GM12878 (cell line): ENCODE measurements around the gene HERC4. TPM values are rescaled to one million over a fixed set of nuclear protein-coding genes. Genes with fewer than 3 reads are reported as not detected.

Experiments
- ATAC-seq: fragments of 200-7000 bp; cut with Tn5 transposase; 3 replicates; pipeline ENCODE4 v1.9.1; 2020; ENCODE audit warnings: mild to moderate bottlenecking, moderate library complexity
- BruUV-seq: library from RNA; stranded (reverse); fragments of 400-500 nt; replicated peaks from 2 replicates; lab custom pipeline; 2021; lab: Mats Ljungman, UMichigan
- CTCF ChIA-PET: fragments of 300-600 bp; sonication (Branson Sonifier 250); formaldehyde crosslinking; extraction: SDS; loops from one replicate; lab custom pipeline; 2021; ENCODE audit warnings: inconsistent platforms; lab: Yijun Ruan, JAX
- POLR2A ChIA-PET: fragments of 350-600 bp; formaldehyde crosslinking; extraction: SDS; loops from one replicate; lab custom pipeline; 2021; ENCODE audit warnings: inconsistent platforms; lab: Charles Lee
- RAD21 ChIA-PET: fragments of 300-600 bp; sonication (Branson Sonifier 250); formaldehyde crosslinking; loops from one replicate; lab custom pipeline; 2023; ENCODE audit warnings: antibody characterized with exemption; ENCODE audit not compliant: unreplicated experiment; lab: Charles Lee
- SMC1A ChIA-PET: fragments of 300-600 bp; sonication (Branson Sonifier 250); formaldehyde crosslinking; loops from one replicate; lab custom pipeline; 2023; ENCODE audit not compliant: unreplicated experiment, uncharacterized antibody; lab: Charles Lee
- DNase-seq: peaks from one replicate; pipeline ENCODE4 v3.0.0-alpha.2; 2011; ENCODE audit warnings: low read depth, low spot score
- FAIRE-seq: peaks from 3 replicates; lab custom pipeline; 2011; peaks lifted over from hg19 to GRCh38; lab: Jason Lieb, UNC
- H2AFZ ChIP-seq: 2 replicates; pipeline ENCODE4 v1.6.0; 2011; ENCODE audit warnings: low read depth, low read length, control low read depth; ENCODE audit not compliant: control insufficient read depth
- H3K27ac ChIP-seq: 2 replicates; pipeline ENCODE4 v1.5.1; 2011; ENCODE audit warnings: control low read depth; ENCODE audit not compliant: control insufficient read depth, insufficient read depth
- H3K27me3 ChIP-seq, 2 experiments: replicated peaks in 1 of 2; 2 replicates each; pipeline versions ENCODE4 v1.6.0 to v1.6.1; 2011; ENCODE audit warnings: low read length in 1 of 2; ENCODE audit not compliant: control insufficient read depth in 2 of 2, insufficient read depth in 2 of 2
- H3K36me3 ChIP-seq, 2 experiments: 2 replicates each; pipeline ENCODE4 v1.5.1; 2011; ENCODE audit warnings: low read length in 1 of 2; ENCODE audit not compliant: control insufficient read depth in 2 of 2, insufficient read depth in 2 of 2
- H3K4me1 ChIP-seq: 2 replicates; pipeline ENCODE4 v1.6.1; 2011; ENCODE audit warnings: mild to moderate bottlenecking, low read length, moderate library complexity, mixed read lengths; ENCODE audit not compliant: control insufficient read depth, insufficient read depth
- H3K4me2 ChIP-seq: 2 replicates; pipeline ENCODE4 v1.6.0; 2011; ENCODE audit warnings: control low read depth; ENCODE audit not compliant: control insufficient read depth, insufficient read depth
- H3K4me3 ChIP-seq: fragments of 200-600 bp; sonication (generic); 2 replicates; pipeline ENCODE4 v1.5.1; 2016
- H3K79me2 ChIP-seq: 2 replicates; pipeline ENCODE4 v1.6.0; 2011; ENCODE audit warnings: low read length; ENCODE audit not compliant: control insufficient read depth, insufficient read depth
- H3K9ac ChIP-seq: 2 replicates; pipeline ENCODE4 v1.8.0; 2011; ENCODE audit warnings: low read length, control low read depth, mixed read lengths; ENCODE audit not compliant: control insufficient read depth, insufficient read depth
- H3K9me3 ChIP-seq: replicated peaks from 3 replicates; pipeline ENCODE4 v1.5.1; 2011; ENCODE audit warnings: mild to moderate bottlenecking, low read length; ENCODE audit not compliant: control insufficient read depth, insufficient read depth
- H4K20me1 ChIP-seq: 2 replicates; pipeline ENCODE4 v1.6.0; 2011; ENCODE audit not compliant: control insufficient read depth, insufficient read depth
- CBFB ChIP-seq: IDR thresholded peaks from 2 replicates; pipeline ENCODE4 v1.6.1; 2016; ENCODE audit warnings: antibody characterized with exemption, low read depth
- WGBS: methylation state at CpG from one replicate; pipeline ENCODE4 v1.1.6; 2016; ENCODE audit warnings: low lambda C conversion rate; ENCODE audit not compliant: insufficient replicate concordance, insufficient coverage; ENCODE audit errors: missing lambda C conversion rate; 5-methylcytosine and 5-hydroxymethylcytosine counted together
- in situ Hi-C: fragments of 300-500 bp; cut with MboI; formaldehyde crosslinking; loops from 9 replicates; pipeline ENCODE4 v1.14.3; 2018; ENCODE audit warnings: mixed read lengths
- intact Hi-C: fragments of 100-400 bp; cut with micrococcal nuclease; formaldehyde crosslinking; loops from one replicate; pipeline ENCODE4 v1.14.2; 2022; ENCODE audit not compliant: unreplicated experiment
- polyA plus RNA-seq, 11 experiments: library from polyadenylated mRNA; depleted of rRNA in 4 of 11; unstranded in 6 of 11; stranded (reverse) in 5 of 11; fragments of >200 nt; fragmentation: Nextera tagmentation in 4 of 11; fragmentation: Illumina TruSeq in 1 of 11; extraction: Ambion mirVana in 4 of 11; extraction: Trizol in 1 of 11; gene quantifications; 1 replicate in 1 of 11; 2 replicates in 10 of 11; pipeline versions ENCODE4 v1.2.1 to v1.2.3, GENCODE V29; 2011 to 2016; ENCODE audit warnings: inconsistent platforms in 2 of 11, missing spikeins in 2 of 11, low read depth in 1 of 11
- total RNA-seq, 4 experiments: library from RNA; depleted of rRNA in 3 of 4; stranded (reverse); fragments of >200 nt in 3 of 4; fragmentation: Illumina TruSeq in 1 of 4; extraction: Trizol in 1 of 4; gene quantifications; 2 replicates each; pipeline versions ENCODE4 v1.2.1 to v1.2.3, GENCODE V29; 2013 to 2021
- TF ChIP-seq, protein P1 (sequence below): fragments of 450-650 bp; IDR thresholded peaks from 2 replicates; pipeline ENCODE4 v1.6.1; 2017; ENCODE audit warnings: mild to moderate bottlenecking, moderate library complexity

HERC4 gene
- total and polyA plus RNA-seq, 10 of the 15 experiments (the other 5 are each of a cell fraction or from before 2014, with no cell fraction given), result 9.7 to 36.8 (median 23.4) TPM

DNA sequence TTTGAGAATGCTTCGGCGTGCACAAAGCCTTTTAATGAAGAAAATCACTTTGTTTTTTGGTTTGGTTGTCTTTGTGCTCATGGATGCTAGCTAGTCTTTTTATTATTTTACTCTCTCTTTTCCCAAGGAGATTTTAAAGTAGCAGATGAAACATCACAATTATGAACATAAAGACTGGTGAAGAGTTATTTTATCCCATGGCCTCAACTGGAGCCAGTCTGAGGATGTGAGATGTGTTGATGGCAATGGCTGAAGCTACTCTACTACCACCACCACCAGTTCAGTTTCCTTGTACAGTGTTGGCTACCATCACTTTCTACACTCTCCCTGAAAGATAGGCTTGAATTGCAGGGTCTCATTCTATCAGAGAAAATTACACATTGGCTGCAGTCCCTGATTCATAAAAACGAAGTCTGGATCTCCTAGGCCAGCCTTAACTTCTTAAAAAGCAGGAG is 494 bp upstream of the HERC4 start:
- no peak for FAIRE-seq

More for the DNA sequence above, 494 bp upstream of the HERC4 start:
- 6% methylated on average over 3 of the region's 3 CpGs for WGBS
- Histone ChIP-seq H3K27me3 (no peaks in the 10 kb centered on the region), H2AFZ (peak overlapping the region; percentile 82), H3K9ac (peak overlapping the region; percentile 42; the same call in 1 of the 2 replicates), H3K4me3 (peak overlapping the region; percentile 9; the same call in 1 of the 2 replicates), H3K79me2 (peaks cover 44% of the 10 kb centered on the region), H3K4me2 (peak overlapping the region; percentile 67), H4K20me1 (no peaks in the 10 kb centered on the region), H3K36me3 (no peaks in the 10 kb centered on the region), H3K27ac (peak overlapping the region; percentile 54), H3K9me3 (no peaks in the 10 kb centered on the region), H3K4me1 (0 out of 2 replicates have a peak, but pooled peaks cover 3% of the 10 kb centered on the region)
- DNase-seq (no peak), ATAC-seq (no peak)
- SMC1A ChIA-PET, result interaction anchor here (0.9 to 1.0 kb wide), 2 partner anchors 15 to 287 kb away, joined by 3 read pairs; no protein-coding TSS in a partner anchor
- RAD21 ChIA-PET, result interaction anchor here (0.6 to 1.0 kb wide), 2 partner anchors 192 to 228 kb away, joined by 3 to 4 read pairs; no protein-coding TSS in a partner anchor
- TF ChIP-seq, protein P1, sequence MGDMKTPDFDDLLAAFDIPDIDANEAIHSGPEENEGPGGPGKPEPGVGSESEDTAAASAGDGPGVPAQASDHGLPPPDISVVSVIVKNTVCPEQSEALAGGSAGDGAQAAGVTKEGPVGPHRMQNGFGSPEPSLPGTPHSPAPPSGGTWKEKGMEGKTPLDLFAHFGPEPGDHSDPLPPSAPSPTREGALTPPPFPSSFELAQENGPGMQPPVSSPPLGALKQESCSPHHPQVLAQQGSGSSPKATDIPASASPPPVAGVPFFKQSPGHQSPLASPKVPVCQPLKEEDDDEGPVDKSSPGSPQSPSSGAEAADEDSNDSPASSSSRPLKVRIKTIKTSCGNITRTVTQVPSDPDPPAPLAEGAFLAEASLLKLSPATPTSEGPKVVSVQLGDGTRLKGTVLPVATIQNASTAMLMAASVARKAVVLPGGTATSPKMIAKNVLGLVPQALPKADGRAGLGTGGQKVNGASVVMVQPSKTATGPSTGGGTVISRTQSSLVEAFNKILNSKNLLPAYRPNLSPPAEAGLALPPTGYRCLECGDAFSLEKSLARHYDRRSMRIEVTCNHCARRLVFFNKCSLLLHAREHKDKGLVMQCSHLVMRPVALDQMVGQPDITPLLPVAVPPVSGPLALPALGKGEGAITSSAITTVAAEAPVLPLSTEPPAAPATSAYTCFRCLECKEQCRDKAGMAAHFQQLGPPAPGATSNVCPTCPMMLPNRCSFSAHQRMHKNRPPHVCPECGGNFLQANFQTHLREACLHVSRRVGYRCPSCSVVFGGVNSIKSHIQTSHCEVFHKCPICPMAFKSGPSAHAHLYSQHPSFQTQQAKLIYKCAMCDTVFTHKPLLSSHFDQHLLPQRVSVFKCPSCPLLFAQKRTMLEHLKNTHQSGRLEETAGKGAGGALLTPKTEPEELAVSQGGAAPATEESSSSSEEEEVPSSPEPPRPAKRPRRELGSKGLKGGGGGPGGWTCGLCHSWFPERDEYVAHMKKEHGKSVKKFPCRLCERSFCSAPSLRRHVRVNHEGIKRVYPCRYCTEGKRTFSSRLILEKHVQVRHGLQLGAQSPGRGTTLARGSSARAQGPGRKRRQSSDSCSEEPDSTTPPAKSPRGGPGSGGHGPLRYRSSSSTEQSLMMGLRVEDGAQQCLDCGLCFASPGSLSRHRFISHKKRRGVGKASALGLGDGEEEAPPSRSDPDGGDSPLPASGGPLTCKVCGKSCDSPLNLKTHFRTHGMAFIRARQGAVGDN, result peak; percentile 41; the same call in 1 of the 2 replicates
- TF ChIP-seq CBFB, result no peak
- BruUV-seq, result TSS peak; percentile 97
- POLR2A ChIA-PET, result interaction anchor here (1.2 kb wide), 1 partner anchor 49 kb away, joined by 8 read pairs; no protein-coding TSS in a partner anchor
- intact Hi-C loops (loop anchor here (10.0 kb wide), 2 partner anchors 191 to 221 kb away; partner anchors contain the start of gene SIRT1), in situ Hi-C loops (no loop called here)
- CTCF ChIA-PET, result interaction anchor here (1.6 kb wide), 1 partner anchor 81 kb away, joined by 9 read pairs; no protein-coding TSS in a partner anchor
